Endothelial cell of umbilical vein (primary cell): ENCODE results near the gene TLE4. TPM values are rescaled to one million over a fixed set of nuclear protein-coding genes. Genes with fewer than 3 reads are reported as not detected.

ENCODE experiments used
- BruUV-seq: library from RNA; stranded (reverse); fragments of 400-500 nt; replicated peaks from 2 replicates; lab custom pipeline; 2021; lab: Mats Ljungman, UMichigan
- CTCF ChIA-PET: fragments of 300-600, 350-600 bp; sonication (Branson Sonifier 250); formaldehyde crosslinking; loops from one replicate; lab custom pipeline; 2021; ENCODE audit warnings: antibody characterized with exemption, inconsistent platforms; lab: Charles Lee
- POLR2A ChIA-PET: fragments of 300-600, 350-600 bp; sonication (Branson Sonifier 250); formaldehyde crosslinking; loops from one replicate; lab custom pipeline; 2021; ENCODE audit warnings: antibody characterized with exemption, inconsistent platforms; lab: Charles Lee
- DNase-seq: peaks from one replicate; pipeline ENCODE4 v3.0.0-alpha.2; 2011; ENCODE audit warnings: low read depth, low spot score
- FAIRE-seq: peaks from 2 replicates; lab custom pipeline; 2011; peaks lifted over from hg19 to GRCh38; lab: Jason Lieb, UNC
- H2AFZ ChIP-seq: 2 replicates; pipeline ENCODE4 v1.6.0; 2012; ENCODE audit warnings: low read depth, low read length, control low read depth, inconsistent platforms
- H3K27ac ChIP-seq: 2 replicates; pipeline ENCODE4 v1.5.1; 2011; ENCODE audit warnings: low read depth, mild to moderate bottlenecking, control low read depth, low read length, moderate library complexity; ENCODE audit not compliant: insufficient read depth
- H3K27me3 ChIP-seq, 2 experiments: 2 replicates each; pipeline versions ENCODE4 v1.6.0 to v1.6.1; 2011; ENCODE audit warnings: low read length in 2 of 2, mixed read lengths in 1 of 2; ENCODE audit not compliant: control insufficient read depth in 2 of 2, insufficient read depth in 2 of 2
- H3K36me3 ChIP-seq, 2 experiments: 2 replicates in 1 of 2; 3 replicates in 1 of 2; pipeline ENCODE4 v1.5.1; 2011; ENCODE audit warnings: low read length in 2 of 2, mild to moderate bottlenecking in 1 of 2, moderate library complexity in 1 of 2; ENCODE audit not compliant: control insufficient read depth in 2 of 2, insufficient read depth in 2 of 2; ENCODE audit errors: extremely low read depth in 1 of 2
- H3K4me1 ChIP-seq: 3 replicates; pipeline ENCODE4 v1.5.1; 2011; ENCODE audit warnings: mild to moderate bottlenecking, low read length; ENCODE audit not compliant: control insufficient read depth, insufficient read depth; ENCODE audit errors: extremely low read depth
- H3K4me2 ChIP-seq: 2 replicates; pipeline ENCODE4 v1.6.1; 2011; ENCODE audit warnings: low read length, control low read depth, mixed read lengths; ENCODE audit not compliant: insufficient read depth
- H3K4me3 ChIP-seq, 3 experiments: fragments of 200-600 bp in 1 of 3; sonication (generic), shearing (Covaris generic) in 1 of 3; replicated peaks in 1 of 3; 2 replicates each; pipeline ENCODE4 v1.5.1; 2011 to 2016; ENCODE audit warnings: control low read depth in 3 of 3, low read length in 3 of 3, mild to moderate bottlenecking in 2 of 3, inconsistent platforms in 1 of 3, low read depth in 1 of 3, moderate library complexity in 1 of 3; ENCODE audit not compliant: insufficient read depth in 1 of 3
- H3K79me2 ChIP-seq: 2 replicates; pipeline ENCODE4 v1.6.0; 2012; ENCODE audit warnings: low read length, inconsistent platforms; ENCODE audit not compliant: control insufficient read depth, insufficient read depth
- H3K9ac ChIP-seq: replicated peaks from 2 replicates; pipeline ENCODE3; 2011; ENCODE audit warnings: low read length, control low read depth; ENCODE audit not compliant: insufficient read depth; ENCODE audit errors: extremely low read depth
- H3K9me1 ChIP-seq: replicated peaks from 3 replicates; pipeline ENCODE4 v1.6.0; 2011; ENCODE audit warnings: mild to moderate bottlenecking, low read length; ENCODE audit not compliant: control insufficient read depth, insufficient read depth; ENCODE audit errors: extremely low read depth
- H3K9me3 ChIP-seq: replicated peaks from 2 replicates; pipeline ENCODE4 v1.5.1; 2012; ENCODE audit warnings: low read length, inconsistent platforms; ENCODE audit not compliant: control insufficient read depth, insufficient read depth
- H4K20me1 ChIP-seq: replicated peaks from 2 replicates; pipeline ENCODE3; 2011; ENCODE audit warnings: mild to moderate bottlenecking, low read length; ENCODE audit not compliant: control insufficient read depth, insufficient read depth; ENCODE audit errors: extremely low read depth
- CTCF ChIP-seq, 2 donors: IDR thresholded peaks; 1 replicate in 1 of 2; 2 replicates in 1 of 2; pipeline ENCODE4 v1.5.1; 2011; ENCODE audit warnings: low read length in 2 of 2, mild to moderate bottlenecking in 2 of 2, moderate library complexity in 2 of 2, control low read depth in 1 of 2, inconsistent platforms in 1 of 2, low read depth in 1 of 2; ENCODE audit not compliant: insufficient read depth in 1 of 2; ENCODE audit errors: extremely low read depth in 1 of 2
- FOS ChIP-seq: IDR thresholded peaks from 2 replicates; pipeline ENCODE4 v1.6.1; 2011; ENCODE audit warnings: mild to moderate bottlenecking, low read length, moderate library complexity, borderline replicate concordance; ENCODE audit not compliant: insufficient read depth
- GATA2 ChIP-seq: IDR thresholded peaks from 2 replicates; pipeline ENCODE4 v1.7.0; 2011; ENCODE audit warnings: low read depth, mild to moderate bottlenecking, moderate library complexity, mixed read lengths, low read length; ENCODE audit not compliant: insufficient read length, insufficient read depth
- JUN ChIP-seq: IDR thresholded peaks from 2 replicates; pipeline ENCODE4 v1.6.1; 2011; ENCODE audit warnings: borderline replicate concordance, low read depth; ENCODE audit not compliant: insufficient read length, insufficient read depth
- MAX ChIP-seq: IDR thresholded peaks from 2 replicates; pipeline ENCODE4 v1.6.1; 2011; ENCODE audit not compliant: insufficient read depth, insufficient read length
- MYC ChIP-seq: IDR thresholded peaks from one replicate; pipeline ENCODE4 v1.6.1; 2011; ENCODE audit warnings: mild to moderate bottlenecking, low read depth, low read length
- POLR2A ChIP-seq: IDR thresholded peaks from 2 replicates; pipeline ENCODE4 v1.6.1; 2012; ENCODE audit warnings: low read depth, mild to moderate bottlenecking, control low read depth, low read length
- POLR2AphosphoS5 ChIP-seq: IDR thresholded peaks from 2 replicates; pipeline ENCODE4 v1.6.1; 2012; ENCODE audit warnings: low read depth, mild to moderate bottlenecking, control low read depth, low read length, moderate library complexity; ENCODE audit not compliant: insufficient read depth
- dilution Hi-C: fragments of 300-500 bp; cut with MboI; formaldehyde crosslinking; loops from one replicate; pipeline ENCODE4 v1.15.0; 2019; ENCODE audit warnings: low sequenced_read_pairs; ENCODE audit not compliant: extremely low pct_ligation_motif_present
- intact Hi-C: fragments of 100-400 bp; cut with micrococcal nuclease; formaldehyde crosslinking; loops from one replicate; pipeline ENCODE4 v1.10.0; 2022
- polyA plus RNA-seq, 4 experiments: library from polyadenylated mRNA; depleted of rRNA in 3 of 4; stranded (reverse) in 3 of 4; unstranded in 1 of 4; fragments of >200 nt; gene quantifications; 2 replicates each; pipeline versions ENCODE4 v1.2.1 to v1.2.3, GENCODE V29; 2011 to 2012; ENCODE audit warnings: missing spikeins in 1 of 4
- total RNA-seq: library from RNA; stranded (reverse); gene quantifications from 2 replicates; pipeline ENCODE4 v1.2.3, GENCODE V29; 2021

Gene TLE4
- total and polyA plus RNA-seq, 2 donors (not counting 3 experiments of a cell fraction or from before 2014, with no cell fraction given), result 31.4 to 32.3 TPM

GRCh38 chr9:79742110-79742721 lies 170.5 kb downstream of the TLE4 start:
- Histone ChIP-seq H4K20me1 (no peaks in the 10 kb centered on the region), H3K27ac (no peak overlapping the region), H3K9me3 (no peaks in the 10 kb centered on the region), H3K9me1 (no peaks in the 10 kb centered on the region), H3K4me3 (no peak overlapping the region), H3K9ac (no peak overlapping the region), H3K79me2 (no peaks in the 10 kb centered on the region), H3K27me3 (peaks cover 0 to 2% of the 10 kb centered on the region in 2 experiments), H3K4me1 (no peaks in the 10 kb centered on the region), H3K4me2 (no peak overlapping the region), H2AFZ (no peak overlapping the region), H3K36me3 (no peaks in the 10 kb centered on the region)
- dilution Hi-C loops, result no loop called here
- DNase-seq (no peak), FAIRE-seq (no peak)
- ChIA-PET POLR2A (no interaction called here), CTCF (no interaction called here)
- intact Hi-C loops, result no loop called here
- TF ChIP-seq MAX (no peak), MYC (no peak)
- BruUV-seq, result no TSS peak

GRCh38 chr9:79744521-79744920 lies 172.8 kb downstream of the TLE4 start:
- Histone ChIP-seq H2AFZ (no peak overlapping the region), H3K36me3 (no peaks in the 10 kb centered on the region), H3K4me3 (no peak overlapping the region), H3K9ac (no peak overlapping the region), H3K27me3 (peaks cover 0 to 2% of the 10 kb centered on the region in 2 experiments), H3K4me2 (no peak overlapping the region), H3K27ac (no peak overlapping the region), H3K9me1 (no peaks in the 10 kb centered on the region), H3K79me2 (no peaks in the 10 kb centered on the region), H4K20me1 (no peaks in the 10 kb centered on the region), H3K9me3 (no peaks in the 10 kb centered on the region), H3K4me1 (no peaks in the 10 kb centered on the region)
- DNase-seq (no peak), FAIRE-seq (no peak)
- dilution Hi-C loops, result no loop called here
- TF ChIP-seq MAX (no peak), GATA2 (no peak), CTCF (IDR thresholded peaks at IDR 0.05; ENCODE audit: extremely low read depth in 1 of 2, insufficient read depth in 1 of 2, low read depth in 1 of 2, low read length in 2 of 2) (no peak), POLR2A (no peak), FOS (no peak), JUN (no peak), POLR2AphosphoS5 (no peak)
- ChIA-PET POLR2A (no interaction called here), CTCF (no interaction called here)
- BruUV-seq, result no TSS peak
- intact Hi-C loops, result no loop called here
